Stimulated activated CD4-positive, alpha-beta T cell treated with anti-CD3 and anti-CD28 coated beads, Interleukin-1b, Interleukin-23, amount 100 ng/mL, for 48 hours (primary cell): ENCODE results near the gene SLC7A4.

Experiments used
- DNase-seq: peaks from one replicate; pipeline ENCODE4 v3.0.0-alpha.2; 2020

Gene SLC7A4

DNA sequence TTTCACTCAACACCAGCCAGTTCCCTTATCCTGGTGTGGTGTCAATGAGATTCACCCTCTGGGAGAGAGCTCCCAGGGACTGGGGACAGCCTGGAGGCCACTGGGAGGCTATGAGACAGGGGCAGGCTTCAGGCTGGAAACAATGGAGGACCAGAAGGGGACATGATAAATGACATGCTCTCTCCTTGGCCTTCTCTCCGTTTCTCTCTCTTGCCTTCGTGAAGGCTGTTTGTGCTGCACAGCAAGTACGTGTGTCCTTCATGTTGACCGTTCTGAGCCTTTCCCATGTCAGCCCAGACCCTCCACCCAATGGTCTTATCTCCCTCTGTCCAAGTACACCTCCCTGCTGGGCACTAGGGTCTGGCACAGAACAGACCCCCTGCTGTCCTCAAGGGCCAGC lies 51.8 kb downstream of the SLC7A4 start:
- no peak for DNase-seq

GRCh38 chr22:20979940-20980453 lies 52.4 kb downstream of the SLC7A4 start:
- no peak for DNase-seq

- DNase-seq: peak; percentile 84
These were observed 53.0 kb downstream of the SLC7A4 start for GRCh38 chr22:20979243-20979809.
